Gastroesophageal sphincter (tissue), 4 donors: ENCODE measurements around the gene FMN2. TPM values are rescaled to one million over a fixed set of nuclear protein-coding genes. Genes with fewer than 3 reads are reported as not detected.

ENCODE experiments used
- ATAC-seq: fragments of 150-250 bp; one replicate; pipeline ENCODE4 v1.9.1; 2016; ENCODE audit warnings: mild to moderate bottlenecking, moderate library complexity
- H3K27ac ChIP-seq, 4 donors: fragments of 200-600 bp; sonication (generic) in 3 of 4; 1 replicate in 3 of 4; 2 replicates in 1 of 4; pipeline ENCODE4 v1.5.1; 2016 to 2019
- H3K27me3 ChIP-seq: fragments of 200-600 bp; sonication (generic); one replicate; pipeline ENCODE4 v1.5.1; 2019
- H3K36me3 ChIP-seq, 2 donors: fragments of 200-600 bp; sonication (generic); one replicate each; pipeline ENCODE4 v1.5.1; 2019; ENCODE audit warnings: control low read depth in 1 of 2
- H3K4me1 ChIP-seq, 3 donors: fragments of 200-600 bp; sonication (generic); 1 replicate in 2 of 3; 2 replicates in 1 of 3; pipeline ENCODE4 v1.5.1; 2016 to 2019; ENCODE audit warnings: control low read depth in 2 of 3
- H3K4me3 ChIP-seq, 2 donors: fragments of 200-600 bp; sonication (generic); one replicate each; pipeline ENCODE4 v1.5.1; 2019; ENCODE audit warnings: mild to moderate bottlenecking in 1 of 2, moderate library complexity in 1 of 2
- H3K9me3 ChIP-seq, 3 donors: fragments of 200-600 bp; sonication (generic); one replicate each; pipeline ENCODE4 v1.5.1; 2017 to 2019; ENCODE audit warnings: control low read depth in 2 of 3
- CTCF ChIP-seq, 4 experiments: fragments of 200-600 bp in 2 of 4; fragments of 450-650 bp in 2 of 4; sonication (generic) in 1 of 4; IDR thresholded peaks; one replicate each; pipeline ENCODE4 v1.5.1; 2017 to 2019; ENCODE audit warnings: antibody characterized with exemption in 4 of 4, mild to moderate bottlenecking in 2 of 4, moderate library complexity in 2 of 4
- EP300 ChIP-seq: sonication (generic); formaldehyde crosslinking; IDR thresholded peaks from one replicate; pipeline ENCODE4 v1.6.1; 2017; ENCODE audit warnings: antibody characterized with exemption, mild to moderate bottlenecking
- POLR2A ChIP-seq, 2 donors: fragments of 450-650 bp; IDR thresholded peaks; one replicate each; pipeline ENCODE4 v1.6.1; 2017; ENCODE audit warnings: antibody characterized with exemption in 2 of 2, mild to moderate bottlenecking in 2 of 2, moderate library complexity in 1 of 2
- POLR2AphosphoS5 ChIP-seq: sonication (generic); formaldehyde crosslinking; IDR thresholded peaks from one replicate; pipeline ENCODE4 v1.6.1; 2017; ENCODE audit warnings: antibody characterized with exemption
- WGBS, 2 donors: methylation state at CpG; one replicate each; pipeline ENCODE4 v1.1.5; 2018; ENCODE audit warnings: low coverage in 1 of 2; 5-methylcytosine and 5-hydroxymethylcytosine counted together
- total RNA-seq, 4 donors: library from RNA; depleted of rRNA; stranded (reverse); fragments of >200 nt; gene quantifications; one replicate each; pipeline ENCODE4 v1.1.0, GENCODE V29; 2016

Gene FMN2
- total RNA-seq, 4 donors from 2014 or later, result 0.27 to 8.6 (median 2.7) TPM

- no peak overlapping the region for H3K4me3 ChIP-seq
- ATAC-seq, result no peak
- H3K27me3 ChIP-seq, result no peaks in the 10 kb centered on the region
- no peaks in the 10 kb centered on the region for H3K36me3 ChIP-seq
- no peak overlapping the region for H3K27ac ChIP-seq
- WGBS, 2 donors, result 90 to 91% methylated on average over 1 of the region's 1 CpG
- peaks cover 0 to 4% (median 0%) of the 10 kb centered on the region in 3 donors for H3K9me3 ChIP-seq
- no peaks in the 10 kb centered on the region for H3K4me1 ChIP-seq
- TF ChIP-seq POLR2AphosphoS5 (no peak), EP300 (no peak), POLR2A (IDR thresholded peaks at IDR 0.05) (no peak), CTCF (IDR thresholded peaks at IDR 0.05) (no peak)
These were observed 196.0 kb downstream of the FMN2 start for GRCh38 chr1:240287722-240288121.

GRCh38 chr1:240293706-240294105, 202.0 kb downstream of the FMN2 start:
- 20 to 21% methylated on average over 2 of the region's 2 CpGs for WGBS, 2 donors
- no peaks in the 10 kb centered on the region for H3K36me3 ChIP-seq
- H3K9me3 ChIP-seq, result no peaks in the 10 kb centered on the region
- ATAC-seq, result no peak
- no peaks in the 10 kb centered on the region for H3K4me1 ChIP-seq
- no peak overlapping the region for H3K27ac ChIP-seq
- no peak overlapping the region for H3K4me3 ChIP-seq
- TF ChIP-seq CTCF (IDR thresholded peaks at IDR 0.05), result no peak
- no peak for TF ChIP-seq POLR2A (IDR thresholded peaks at IDR 0.05)
- no peak for TF ChIP-seq POLR2AphosphoS5
- TF ChIP-seq EP300, result no peak
- H3K27me3 ChIP-seq, result no peaks in the 10 kb centered on the region

GRCh38 chr1:240294566-240294965, 202.9 kb downstream of the FMN2 start:
- H3K27ac ChIP-seq, result no peak overlapping the region
- no peak for ATAC-seq
- H3K4me1 ChIP-seq, result no peaks in the 10 kb centered on the region
- WGBS, 2 donors, result 57 to 71% methylated on average over 2 to 3 of the region's 3 CpGs
- TF ChIP-seq EP300, result no peak
- no peak for TF ChIP-seq POLR2A (IDR thresholded peaks at IDR 0.05)
- TF ChIP-seq CTCF (IDR thresholded peaks at IDR 0.05), result no peak
- no peak for TF ChIP-seq POLR2AphosphoS5
- H3K36me3 ChIP-seq, result no peaks in the 10 kb centered on the region
- no peak overlapping the region for H3K4me3 ChIP-seq
- H3K27me3 ChIP-seq, result no peaks in the 10 kb centered on the region
- no peaks in the 10 kb centered on the region for H3K9me3 ChIP-seq

- 69% methylated on average over 2 of the region's 2 CpGs; no CpG with 5 or more reads in 1 of the 2 donors for WGBS, 2 donors
- Histone ChIP-seq H3K27me3 (no peaks in the 10 kb centered on the region), H3K36me3 (no peaks in the 10 kb centered on the region), H3K4me1 (no peaks in the 10 kb centered on the region), H3K27ac (no peak overlapping the region), H3K4me3 (no peak overlapping the region), H3K9me3 (no peaks in the 10 kb centered on the region)
- TF ChIP-seq EP300 (no peak), POLR2AphosphoS5 (no peak), CTCF (IDR thresholded peaks at IDR 0.05) (no peak), POLR2A (IDR thresholded peaks at IDR 0.05) (no peak)
- no peak for ATAC-seq
These were observed 204.1 kb downstream of the FMN2 start for GRCh38 chr1:240295811-240296210.

GRCh38 chr1:240304466-240304865, 212.8 kb downstream of the FMN2 start:
- no peaks in the 10 kb centered on the region for H3K27me3 ChIP-seq
- H3K27ac ChIP-seq, result no peak overlapping the region
- H3K4me3 ChIP-seq, result no peak overlapping the region
- H3K4me1 ChIP-seq, result no peaks in the 10 kb centered on the region
- H3K36me3 ChIP-seq, result no peaks in the 10 kb centered on the region
- 56 to 81% methylated on average over 3 to 5 of the region's 5 CpGs for WGBS, 2 donors
- no peak for ATAC-seq
- H3K9me3 ChIP-seq, result peaks cover 0 to 5% (median 0%) of the 10 kb centered on the region in 3 donors
- no peak for TF ChIP-seq POLR2A (IDR thresholded peaks at IDR 0.05)
- no peak for TF ChIP-seq POLR2AphosphoS5
- no peak for TF ChIP-seq EP300
- no peak for TF ChIP-seq CTCF (IDR thresholded peaks at IDR 0.05)
